HG02678 (cell line): ENCODE data around the gene PLCH2.
"Not testable (repeated sequence)": the region's sequence is repeated elsewhere in the genome, so short reads cannot be mapped to it uniquely, and the experiment has no call there.

ENCODE experiments used
- ATAC-seq: cut with Tn5 transposase; IDR thresholded peaks from one replicate; pipeline ENCODE4 v1.9.1; 2021; ENCODE audit warnings: mild to moderate bottlenecking, moderate library complexity; ENCODE audit not compliant: unreplicated experiment

Gene PLCH2

GRCh38 chr1:2476061-2476999, at the start of gene PLCH2:
Gene PLCH2 (plus strand): TSS chr1:2476289. CDS start chr1:2476589, 300 bp downstream.
- no peak for ATAC-seq

- ATAC-seq: no peak
Observed at GRCh38 chr1:2426540-2426939, 49.5 kb upstream of the PLCH2 start.

- ATAC-seq: no peak
Observed at GRCh38 chr1:2427051-2427450, 49.0 kb upstream of the PLCH2 start.

- no peak for ATAC-seq
Observed at GRCh38 chr1:2427976-2428375, 48.1 kb upstream of the PLCH2 start.

GRCh38 chr1:2428490-2428889, 47.6 kb upstream of the PLCH2 start:
- no peak for ATAC-seq

- no peak for ATAC-seq
Observed at GRCh38 chr1:2429780-2430591, 46.1 kb upstream of the PLCH2 start.

- ATAC-seq: no peak
Observed at GRCh38 chr1:2430592-2430973, 45.5 kb upstream of the PLCH2 start.

GRCh38 chr1:2431103-2431502, 45.0 kb upstream of the PLCH2 start:
- ATAC-seq: no peak

- no peak for ATAC-seq
Observed at GRCh38 chr1:2431518-2431917, 44.6 kb upstream of the PLCH2 start.

- no peak for ATAC-seq
Observed at GRCh38 chr1:2432441-2432844, 43.6 kb upstream of the PLCH2 start.

- ATAC-seq: no peak
Observed at GRCh38 chr1:2433196-2433595, 42.9 kb upstream of the PLCH2 start.

GRCh38 chr1:2433936-2434655, 42.0 kb upstream of the PLCH2 start:
- no peak for ATAC-seq

- no peak for ATAC-seq
Observed at GRCh38 chr1:2435091-2435490, 41.0 kb upstream of the PLCH2 start.

- no peak for ATAC-seq
Observed at GRCh38 chr1:2435746-2436355, 40.2 kb upstream of the PLCH2 start.

GRCh38 chr1:2436876-2437275, 39.2 kb upstream of the PLCH2 start:
- no peak for ATAC-seq

GRCh38 chr1:2437617-2438016, 38.5 kb upstream of the PLCH2 start:
- ATAC-seq: no peak

- ATAC-seq: no peak
Observed at GRCh38 chr1:2438038-2438437, 38.1 kb upstream of the PLCH2 start.

GRCh38 chr1:2438641-2439040, 37.4 kb upstream of the PLCH2 start:
- ATAC-seq: no peak

GRCh38 chr1:2439369-2439768, 36.7 kb upstream of the PLCH2 start:
- no peak for ATAC-seq

- ATAC-seq: not testable (repeated sequence)
Observed at GRCh38 chr1:2440346-2440745, 35.7 kb upstream of the PLCH2 start.

- ATAC-seq: no peak
Observed at GRCh38 chr1:2441746-2442145, 34.3 kb upstream of the PLCH2 start.
